AG04450 (cell line): Measurements from ENCODE around the gene GPI. TPM values are rescaled to one million over a fixed set of nuclear protein-coding genes. Genes with fewer than 3 reads are reported as not detected.
"Not testable (repeated sequence)": the region's sequence is repeated elsewhere in the genome, so short reads cannot be mapped to it uniquely, and the experiment has no call there.

Source experiments
- CTCF ChIA-PET: fragments of 300-600, 350-600 bp; formaldehyde crosslinking; extraction: SDS; loops from one replicate; lab custom pipeline; 2022; ENCODE audit warnings: antibody characterized with exemption, inconsistent platforms; lab: Charles Lee
- POLR2A ChIA-PET: fragments of 350-600 bp; formaldehyde crosslinking; extraction: SDS; loops from one replicate; lab custom pipeline; 2021; ENCODE audit warnings: antibody characterized with exemption, inconsistent platforms; lab: Yijun Ruan, JAX
- DNase-seq: peaks from one replicate; pipeline ENCODE4 v3.0.0-alpha.2; 2011; ENCODE audit warnings: low read depth, low spot score
- H3K27ac ChIP-seq: one replicate; pipeline ENCODE4 v1.5.1; 2012; ENCODE audit warnings: low read depth, low read length, control low read depth
- H3K27me3 ChIP-seq: one replicate; pipeline ENCODE4 v1.6.0; 2012; ENCODE audit warnings: low read length; ENCODE audit not compliant: control insufficient read depth, insufficient read depth
- H3K4me3 ChIP-seq: 2 replicates; pipeline ENCODE4 v1.5.1; 2011; ENCODE audit warnings: mild to moderate bottlenecking, low read depth, low read length, control low read depth
- H3K9me3 ChIP-seq: 2 replicates; pipeline ENCODE4 v1.5.1; 2012; ENCODE audit warnings: low read length; ENCODE audit not compliant: control insufficient read depth, insufficient read depth
- polyA plus RNA-seq: library from polyadenylated mRNA; depleted of rRNA; stranded (reverse); fragments of >200 nt; gene quantifications from 2 replicates; pipeline ENCODE4 v1.2.3, GENCODE V29; 2011
- TF ChIP-seq, protein P1 (sequence below): IDR thresholded peaks from 2 replicates; pipeline ENCODE4 v1.5.1; 2011; ENCODE audit warnings: low read depth, low read length, control low read depth, inconsistent platforms

The GPI gene
- polyA plus RNA-seq, 1 experiment = 141 TPM

GRCh38 chr19:34387446-34387810 lies 22.4 kb downstream of the GPI start:
- TF ChIP-seq, protein P1, sequence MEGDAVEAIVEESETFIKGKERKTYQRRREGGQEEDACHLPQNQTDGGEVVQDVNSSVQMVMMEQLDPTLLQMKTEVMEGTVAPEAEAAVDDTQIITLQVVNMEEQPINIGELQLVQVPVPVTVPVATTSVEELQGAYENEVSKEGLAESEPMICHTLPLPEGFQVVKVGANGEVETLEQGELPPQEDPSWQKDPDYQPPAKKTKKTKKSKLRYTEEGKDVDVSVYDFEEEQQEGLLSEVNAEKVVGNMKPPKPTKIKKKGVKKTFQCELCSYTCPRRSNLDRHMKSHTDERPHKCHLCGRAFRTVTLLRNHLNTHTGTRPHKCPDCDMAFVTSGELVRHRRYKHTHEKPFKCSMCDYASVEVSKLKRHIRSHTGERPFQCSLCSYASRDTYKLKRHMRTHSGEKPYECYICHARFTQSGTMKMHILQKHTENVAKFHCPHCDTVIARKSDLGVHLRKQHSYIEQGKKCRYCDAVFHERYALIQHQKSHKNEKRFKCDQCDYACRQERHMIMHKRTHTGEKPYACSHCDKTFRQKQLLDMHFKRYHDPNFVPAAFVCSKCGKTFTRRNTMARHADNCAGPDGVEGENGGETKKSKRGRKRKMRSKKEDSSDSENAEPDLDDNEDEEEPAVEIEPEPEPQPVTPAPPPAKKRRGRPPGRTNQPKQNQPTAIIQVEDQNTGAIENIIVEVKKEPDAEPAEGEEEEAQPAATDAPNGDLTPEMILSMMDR = no peak
- CTCF ChIA-PET = no interaction called here
- Histone ChIP-seq H3K27ac (no peak overlapping the region), H3K4me3 (no peak overlapping the region), H3K27me3 (no peaks in the 10 kb centered on the region), H3K9me3 (no peaks in the 10 kb centered on the region)
- DNase-seq = no peak
- POLR2A ChIA-PET = no interaction called here

DNA sequence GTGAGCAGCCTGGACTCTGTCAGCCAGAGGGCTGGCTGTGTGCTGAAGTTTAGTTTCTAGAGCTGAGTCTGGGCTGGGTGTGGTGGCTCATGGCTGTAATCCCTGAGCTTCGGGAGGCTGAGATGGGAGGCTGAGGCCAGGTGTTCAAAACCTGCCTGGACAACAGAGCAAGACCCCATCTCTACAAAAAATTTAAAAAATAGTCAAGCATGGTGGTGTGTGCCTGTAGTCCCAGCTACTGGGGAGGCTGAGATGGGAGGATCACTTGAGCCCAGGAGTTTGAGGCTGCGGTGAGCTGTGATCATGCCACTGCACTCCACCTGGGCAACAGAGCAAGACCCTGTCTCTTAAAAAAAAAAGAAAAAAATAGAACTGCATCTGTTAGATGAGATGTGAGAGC lies 23.7 kb downstream of the GPI start:
- H3K27ac ChIP-seq, H3K4me3 ChIP-seq, H3K27me3 ChIP-seq, DNase-seq, CTCF ChIA-PET, H3K9me3 ChIP-seq, POLR2A ChIA-PET: not testable (repeated sequence)

DNA sequence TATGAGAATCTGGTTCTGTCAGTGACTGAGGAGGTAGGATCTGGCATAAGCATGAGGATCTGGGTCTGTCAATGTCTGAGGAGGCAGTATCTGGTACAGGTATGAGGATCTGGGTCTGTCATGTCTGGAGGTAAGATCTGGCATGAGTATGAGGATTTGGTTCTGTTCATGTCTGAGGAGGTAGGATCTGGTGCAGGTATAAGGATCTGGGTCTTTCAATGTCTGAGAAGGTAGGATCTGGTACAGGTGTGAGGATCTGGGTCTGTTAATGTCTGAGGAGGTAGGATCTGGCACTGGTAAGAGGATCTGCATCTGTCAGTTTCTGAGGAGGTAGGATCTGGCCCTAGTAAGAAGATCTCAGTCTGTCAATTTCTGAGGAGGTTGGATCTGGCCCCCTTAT lies 26.8 kb downstream of the GPI start:
- POLR2A ChIA-PET = no interaction called here
- no peak overlapping the region for H3K4me3 ChIP-seq
- H3K27me3 ChIP-seq = no peaks in the 10 kb centered on the region
- H3K27ac ChIP-seq = no peak overlapping the region
- H3K9me3 ChIP-seq = no peaks in the 10 kb centered on the region
- TF ChIP-seq, protein P1 = no peak
- DNase-seq = no peak
- CTCF ChIA-PET = no interaction called here

- no peaks in the 10 kb centered on the region for H3K9me3 ChIP-seq
- ChIA-PET POLR2A (no interaction called here), CTCF (no interaction called here)
- no peak overlapping the region for H3K27ac ChIP-seq
- TF ChIP-seq, protein P1 = no peak
- no peak overlapping the region for H3K4me3 ChIP-seq
- no peak for DNase-seq
- no peaks in the 10 kb centered on the region for H3K27me3 ChIP-seq
These were observed 28.0 kb downstream of the GPI start for GRCh38 chr19:34393031-34393430.

DNA sequence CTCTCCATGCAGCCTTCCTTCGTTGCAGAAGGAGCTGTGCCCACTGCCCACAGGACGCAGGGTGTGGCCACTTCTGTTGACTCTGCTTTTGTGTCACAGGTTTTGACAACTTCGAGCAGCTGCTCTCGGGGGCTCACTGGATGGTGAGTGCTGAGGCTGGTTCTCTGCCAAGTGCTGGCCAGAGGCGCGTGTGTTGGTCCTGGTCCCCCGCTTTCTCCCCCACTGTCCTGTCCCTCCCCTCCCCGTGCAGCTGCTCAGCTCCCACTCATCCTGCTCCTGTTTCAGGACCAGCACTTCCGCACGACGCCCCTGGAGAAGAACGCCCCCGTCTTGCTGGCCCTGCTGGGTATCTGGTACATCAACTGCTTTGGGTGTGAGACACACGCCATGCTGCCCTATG lies 28.6 kb downstream of the GPI start:
- Histone ChIP-seq H3K9me3 (no peaks in the 10 kb centered on the region), H3K27ac (no peak overlapping the region), H3K27me3 (no peaks in the 10 kb centered on the region), H3K4me3 (no peak overlapping the region)
- ChIA-PET POLR2A (no interaction called here), CTCF (no interaction called here)
- DNase-seq = no peak
- TF ChIP-seq, protein P1 = no peak

DNA sequence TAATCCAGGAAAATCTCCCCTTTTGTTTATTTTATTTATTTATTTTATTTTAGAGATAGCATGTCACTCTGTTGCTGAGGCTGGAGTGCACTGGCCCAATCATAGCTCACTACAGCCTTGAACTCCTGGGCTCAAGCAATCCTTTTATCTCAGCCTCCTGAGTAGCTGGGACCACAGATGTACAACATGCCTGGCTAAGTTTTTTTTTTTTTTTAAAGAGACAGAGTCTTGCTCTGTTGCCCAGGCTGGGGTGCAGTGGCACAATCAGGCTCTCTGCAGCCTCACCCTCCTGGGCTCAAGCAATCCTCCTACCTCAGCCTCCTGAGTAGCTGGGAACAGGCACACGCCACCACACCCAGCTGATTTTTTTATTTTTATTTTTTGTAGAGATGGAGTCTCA lies 32.9 kb downstream of the GPI start:
- DNase-seq = no peak
- Histone ChIP-seq H3K27ac (no peak overlapping the region), H3K27me3 (no peaks in the 10 kb centered on the region), H3K4me3 (no peak overlapping the region), H3K9me3 (no peaks in the 10 kb centered on the region)
- POLR2A ChIA-PET = no interaction called here
- TF ChIP-seq, protein P1 = no peak
- CTCF ChIA-PET = interaction anchor here (0.7 kb wide), 1 partner anchor 9 kb away, joined by 5 read pairs; no protein-coding TSS in a partner anchor
